C4-2B (cell line): ENCODE measurements around the gene SGK2.

Experiments
- CTCF ChIP-seq: fragments of 450-650 bp; conservative IDR thresholded peaks from 2 replicates; pipeline ENCODE4 v1.5.1; 2017; ENCODE audit warnings: mild to moderate bottlenecking
- ZFX ChIP-seq: fragments of 450-650 bp; IDR thresholded peaks from 2 replicates; pipeline ENCODE4 v1.6.1; 2017

- TF ChIP-seq CTCF, result no peak
- no peak for TF ChIP-seq ZFX
Measured at GRCh38 chr20:43572891-43573290, 14.1 kb downstream of the SGK2 start.
